PC-3 (cell line): ENCODE results near the gene BTBD16.

ENCODE experiments used
- EZH2phosphoT487 ChIP-seq: fragments of 300-600 bp; sonication (generic); IDR thresholded peaks from 2 replicates; pipeline ENCODE4 v1.6.1; 2018; ENCODE audit warnings: mild to moderate bottlenecking, antibody characterized with exemption, low read length, borderline replicate concordance
- TF ChIP-seq, protein P1 (sequence below): fragments of 300-600 bp; sonication (generic); conservative IDR thresholded peaks from 2 replicates; pipeline ENCODE4 v1.5.1; 2017; ENCODE audit warnings: antibody characterized with exemption, low read depth, mild to moderate bottlenecking, low read length

- TF ChIP-seq, protein P1, sequence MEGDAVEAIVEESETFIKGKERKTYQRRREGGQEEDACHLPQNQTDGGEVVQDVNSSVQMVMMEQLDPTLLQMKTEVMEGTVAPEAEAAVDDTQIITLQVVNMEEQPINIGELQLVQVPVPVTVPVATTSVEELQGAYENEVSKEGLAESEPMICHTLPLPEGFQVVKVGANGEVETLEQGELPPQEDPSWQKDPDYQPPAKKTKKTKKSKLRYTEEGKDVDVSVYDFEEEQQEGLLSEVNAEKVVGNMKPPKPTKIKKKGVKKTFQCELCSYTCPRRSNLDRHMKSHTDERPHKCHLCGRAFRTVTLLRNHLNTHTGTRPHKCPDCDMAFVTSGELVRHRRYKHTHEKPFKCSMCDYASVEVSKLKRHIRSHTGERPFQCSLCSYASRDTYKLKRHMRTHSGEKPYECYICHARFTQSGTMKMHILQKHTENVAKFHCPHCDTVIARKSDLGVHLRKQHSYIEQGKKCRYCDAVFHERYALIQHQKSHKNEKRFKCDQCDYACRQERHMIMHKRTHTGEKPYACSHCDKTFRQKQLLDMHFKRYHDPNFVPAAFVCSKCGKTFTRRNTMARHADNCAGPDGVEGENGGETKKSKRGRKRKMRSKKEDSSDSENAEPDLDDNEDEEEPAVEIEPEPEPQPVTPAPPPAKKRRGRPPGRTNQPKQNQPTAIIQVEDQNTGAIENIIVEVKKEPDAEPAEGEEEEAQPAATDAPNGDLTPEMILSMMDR = no peak
- no peak for TF ChIP-seq EZH2phosphoT487
Measured at GRCh38 chr10:122294511-122295450, 23.7 kb downstream of the BTBD16 start.
